AG09309 (cell line): Measurements from ENCODE around the gene PKP2.

ENCODE experiments used
- DNase-seq: peaks from one replicate; pipeline ENCODE4 v3.0.0-alpha.2; 2010; ENCODE audit warnings: low read depth
- H3K4me3 ChIP-seq: 2 replicates; pipeline ENCODE4 v1.5.1; 2011; ENCODE audit warnings: mild to moderate bottlenecking, low read depth, low read length, moderate library complexity; ENCODE audit not compliant: control insufficient read depth
- TF ChIP-seq, protein P1 (sequence below): IDR thresholded peaks from 2 replicates; pipeline ENCODE4 v1.5.1; 2011; ENCODE audit warnings: mild to moderate bottlenecking, low read depth, low read length, inconsistent platforms; ENCODE audit not compliant: insufficient read depth, control insufficient read depth; ENCODE audit errors: missing control alignments

The PKP2 gene

DNA sequence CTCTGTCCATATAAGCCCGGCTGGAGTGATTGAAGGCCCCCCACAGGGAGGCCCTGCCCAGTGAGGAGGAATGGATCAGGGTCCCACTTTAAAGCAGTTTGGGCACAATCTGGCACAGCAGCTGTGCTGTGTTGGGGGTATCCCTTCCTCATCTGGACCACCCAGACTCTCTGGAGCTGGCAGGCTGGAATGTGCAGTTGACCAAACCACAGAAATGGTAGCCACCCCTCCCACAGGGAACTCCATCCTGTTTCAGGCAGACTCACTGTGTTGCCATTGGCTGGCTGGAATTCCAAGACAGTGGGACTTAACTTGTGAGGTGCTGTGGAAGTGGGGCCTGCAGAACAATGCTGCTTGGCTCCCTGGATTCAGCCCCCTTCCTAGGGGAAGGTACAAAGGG lies 87.4 kb downstream of the PKP2 start:
- no peak for DNase-seq
- no peak overlapping the region for H3K4me3 ChIP-seq
- TF ChIP-seq, protein P1, sequence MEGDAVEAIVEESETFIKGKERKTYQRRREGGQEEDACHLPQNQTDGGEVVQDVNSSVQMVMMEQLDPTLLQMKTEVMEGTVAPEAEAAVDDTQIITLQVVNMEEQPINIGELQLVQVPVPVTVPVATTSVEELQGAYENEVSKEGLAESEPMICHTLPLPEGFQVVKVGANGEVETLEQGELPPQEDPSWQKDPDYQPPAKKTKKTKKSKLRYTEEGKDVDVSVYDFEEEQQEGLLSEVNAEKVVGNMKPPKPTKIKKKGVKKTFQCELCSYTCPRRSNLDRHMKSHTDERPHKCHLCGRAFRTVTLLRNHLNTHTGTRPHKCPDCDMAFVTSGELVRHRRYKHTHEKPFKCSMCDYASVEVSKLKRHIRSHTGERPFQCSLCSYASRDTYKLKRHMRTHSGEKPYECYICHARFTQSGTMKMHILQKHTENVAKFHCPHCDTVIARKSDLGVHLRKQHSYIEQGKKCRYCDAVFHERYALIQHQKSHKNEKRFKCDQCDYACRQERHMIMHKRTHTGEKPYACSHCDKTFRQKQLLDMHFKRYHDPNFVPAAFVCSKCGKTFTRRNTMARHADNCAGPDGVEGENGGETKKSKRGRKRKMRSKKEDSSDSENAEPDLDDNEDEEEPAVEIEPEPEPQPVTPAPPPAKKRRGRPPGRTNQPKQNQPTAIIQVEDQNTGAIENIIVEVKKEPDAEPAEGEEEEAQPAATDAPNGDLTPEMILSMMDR = no peak

DNA sequence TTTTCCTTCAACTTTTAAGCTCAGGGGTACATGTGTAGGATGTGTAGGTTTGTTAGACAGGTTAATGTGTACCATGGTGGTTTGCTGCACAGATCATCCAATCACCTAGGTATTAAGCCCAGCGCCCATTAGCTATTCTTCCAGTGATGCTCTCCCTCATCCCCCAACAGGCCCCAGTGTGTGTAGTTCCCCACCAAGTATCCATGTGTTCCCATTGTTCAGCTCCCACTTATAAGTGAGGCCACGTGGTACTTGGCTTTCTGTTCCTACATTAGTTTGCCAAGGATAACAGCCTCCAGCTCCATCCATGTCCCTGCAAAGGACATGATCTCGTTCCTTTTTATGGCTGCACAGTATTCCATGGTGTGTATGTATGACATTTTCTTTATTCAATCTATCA lies 92.3 kb downstream of the PKP2 start:
- TF ChIP-seq, protein P1 = no peak
- no peak for DNase-seq
- no peak overlapping the region for H3K4me3 ChIP-seq

DNA sequence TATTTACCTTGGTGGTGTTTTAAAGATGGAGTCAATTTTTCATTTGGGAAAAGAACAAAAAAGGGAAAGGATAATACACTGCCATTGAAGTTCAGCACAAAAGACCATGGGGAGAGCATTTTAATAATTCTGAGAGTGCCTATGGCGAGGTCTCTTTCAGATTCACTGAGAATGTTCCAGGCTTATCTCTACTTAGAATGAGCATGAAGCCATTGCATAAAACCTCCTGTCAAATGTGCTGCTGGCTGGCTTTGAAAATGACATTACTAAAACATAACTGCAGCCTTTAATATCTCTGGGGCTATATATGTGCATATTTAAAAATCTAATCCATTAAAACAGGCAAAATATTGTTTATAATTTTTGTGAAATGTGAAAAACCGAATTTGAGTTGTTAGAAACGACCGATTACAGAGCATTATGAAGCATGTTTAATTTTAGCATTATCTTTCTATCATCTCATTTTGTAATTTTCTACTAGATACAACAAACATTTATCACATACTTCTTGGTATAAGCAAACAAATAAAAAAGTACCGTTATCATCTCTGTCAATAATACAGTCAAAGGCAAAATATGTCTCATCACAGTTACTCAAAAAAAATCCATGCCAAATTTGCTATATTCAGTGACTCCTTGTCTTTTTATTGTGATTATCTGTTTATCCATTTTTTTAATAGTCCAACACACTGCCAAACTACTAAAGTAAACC lies 95.2 kb downstream of the PKP2 start:
- H3K4me3 ChIP-seq = no peak overlapping the region
- TF ChIP-seq, protein P1 = no peak
- no peak for DNase-seq

DNA sequence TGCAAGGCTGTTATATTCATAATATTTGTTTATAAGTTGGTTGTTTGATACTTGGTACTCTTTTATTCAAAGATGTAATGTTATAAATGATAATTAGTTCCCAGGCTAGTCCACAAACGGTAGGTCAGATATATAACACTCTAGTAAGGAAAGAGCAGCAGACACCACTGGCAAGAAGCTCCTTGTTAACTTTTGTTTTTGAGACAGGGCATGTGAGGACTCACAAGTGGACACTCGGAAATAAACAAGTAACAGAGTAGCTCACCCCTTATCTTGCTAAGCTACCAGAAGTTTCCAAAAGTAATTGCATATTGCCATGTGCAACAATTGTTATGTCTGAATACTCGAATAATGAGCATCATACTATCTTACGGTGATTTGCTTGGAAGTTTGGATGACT lies 102.3 kb downstream of the PKP2 start:
- no peak for DNase-seq
- H3K4me3 ChIP-seq = no peak overlapping the region
- TF ChIP-seq, protein P1 = no peak

DNA sequence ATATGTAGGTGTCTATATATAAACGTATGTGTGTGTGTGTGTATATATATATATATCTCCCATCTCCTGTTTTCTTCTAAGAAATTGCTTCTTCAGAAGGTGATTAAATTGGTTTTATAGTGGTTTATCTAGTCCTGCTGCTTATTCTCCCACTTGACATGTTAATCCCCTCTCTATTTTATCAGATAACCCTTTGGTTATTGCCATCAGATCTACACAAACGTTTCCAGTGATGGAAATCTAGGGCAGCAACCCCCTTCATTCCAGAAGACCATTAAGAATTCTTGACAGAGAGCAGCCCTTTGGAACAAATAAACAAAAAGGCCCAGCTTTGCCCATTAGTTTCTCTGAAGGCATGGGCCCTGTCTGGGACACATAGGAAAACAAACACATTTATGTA lies 106.7 kb downstream of the PKP2 start:
- no peak for DNase-seq
- no peak overlapping the region for H3K4me3 ChIP-seq
- TF ChIP-seq, protein P1 = no peak

DNA sequence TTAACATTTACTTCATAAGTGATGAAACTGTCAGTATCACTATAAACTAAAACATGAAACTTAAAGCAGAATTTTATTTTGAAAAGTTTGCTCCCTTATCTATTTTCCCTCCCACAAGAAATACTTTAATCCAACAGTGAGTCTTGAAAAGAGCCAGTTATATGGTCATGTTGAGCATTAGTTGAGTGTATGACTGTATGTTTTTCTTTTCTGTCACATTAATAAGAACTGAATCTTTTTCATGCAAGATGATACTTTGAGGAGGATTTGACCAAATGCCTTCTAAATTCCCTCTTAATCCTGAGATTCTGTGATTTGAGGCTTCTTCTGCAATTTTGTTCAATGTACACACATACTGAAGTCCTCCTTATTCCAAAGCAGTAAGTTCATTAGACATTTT lies 107.1 kb downstream of the PKP2 start:
- H3K4me3 ChIP-seq = no peak overlapping the region
- TF ChIP-seq, protein P1 = no peak
- no peak for DNase-seq
